Measurements from ENCODE around the gene TTYH1.
"Not testable (repeated sequence)": the region's sequence is repeated elsewhere in the genome, so short reads cannot be mapped to it uniquely, and the experiment has no call there.

TTYH1 gene

GRCh38 chr19:54464630-54465425 is 49.6 kb downstream of the TTYH1 start:
- H3K4me3 Mint-ChIP-seq = peak overlapping the region; percentile 88
- peaks cover 27% of the 10 kb centered on the region for H3K4me1 Mint-ChIP-seq
- peaks cover 31% of the 10 kb centered on the region for H3K36me3 Mint-ChIP-seq (ENCODE audit: low read depth)
- TF ChIP-seq CTCF (IDR thresholded peaks at IDR 0.05; ENCODE audit: unreplicated experiment in 3 of 3) = no peak
- no peaks in the 10 kb centered on the region for H3K9me3 Mint-ChIP-seq
- peak overlapping the region; percentile 95 to 99 (median 97) for H3K27ac Mint-ChIP-seq
- H3K27me3 Mint-ChIP-seq (ENCODE audit: low read depth) = peaks cover 11% of the 10 kb centered on the region

GRCh38 chr19:54465426-54466109 is 50.3 kb downstream of the TTYH1 start:
- Mint-ChIP-seq H3K36me3 (ENCODE audit: low read depth) (peaks cover 29% of the 10 kb centered on the region), H3K4me1 (peaks cover 32% of the 10 kb centered on the region), H3K4me3 (peak overlapping the region; percentile 71 to 76 (median 71)), H3K9me3 (no peaks in the 10 kb centered on the region), H3K27me3 (ENCODE audit: low read depth) (peaks cover 17% of the 10 kb centered on the region), H3K27ac (peak overlapping the region; percentile 58 to 65 (median 61))
- TF ChIP-seq CTCF (IDR thresholded peaks at IDR 0.05; ENCODE audit: unreplicated experiment in 3 of 3) = no peak

- peaks cover 29% of the 10 kb centered on the region for H3K36me3 Mint-ChIP-seq (ENCODE audit: low read depth)
- peaks cover 21% of the 10 kb centered on the region for H3K27me3 Mint-ChIP-seq (ENCODE audit: low read depth)
- H3K9me3 Mint-ChIP-seq = not testable (repeated sequence)
- H3K27ac Mint-ChIP-seq = peak overlapping the region; percentile 58 to 82 (median 61)
- peak overlapping the region; percentile 71 to 76 (median 71) for H3K4me3 Mint-ChIP-seq
- peaks cover 36% of the 10 kb centered on the region for H3K4me1 Mint-ChIP-seq
Observed at GRCh38 chr19:54466110-54466480, 50.8 kb downstream of the TTYH1 start.

GRCh38 chr19:54469496-54469934 is 54.3 kb downstream of the TTYH1 start:
- Mint-ChIP-seq H3K27ac (peak overlapping the region; percentile 81 to 90 (median 89)), H3K4me1 (peaks cover 29% of the 10 kb centered on the region), H3K4me3 (peak overlapping the region; percentile 82 to 86 (median 84)), H3K27me3 (ENCODE audit: low read depth) (peaks cover 21% of the 10 kb centered on the region), H3K9me3 (no peaks in the 10 kb centered on the region), H3K36me3 (ENCODE audit: low read depth) (peaks cover 21% of the 10 kb centered on the region)
- TF ChIP-seq CTCF (IDR thresholded peaks at IDR 0.05; ENCODE audit: unreplicated experiment in 3 of 3) = no peak

GRCh38 chr19:54470276-54470887 is 55.1 kb downstream of the TTYH1 start:
- Mint-ChIP-seq H3K36me3 (ENCODE audit: low read depth) (peaks cover 21% of the 10 kb centered on the region), H3K27ac (peak overlapping the region; percentile 81 to 90 (median 89)), H3K9me3 (no peaks in the 10 kb centered on the region), H3K4me1 (peaks cover 29% of the 10 kb centered on the region), H3K27me3 (ENCODE audit: low read depth) (peaks cover 21% of the 10 kb centered on the region), H3K4me3 (peak overlapping the region; percentile 82 to 86 (median 84))
- TF ChIP-seq CTCF (IDR thresholded peaks at IDR 0.05; ENCODE audit: unreplicated experiment in 3 of 3) = no peak

All from nephron (organoid).